ENCODE data around the gene ADGRG3. TPM values are rescaled to one million over a fixed set of nuclear protein-coding genes. Genes with fewer than 3 reads are reported as not detected.

Gene ADGRG3
- total and polyA plus RNA-seq, 2 of the 13 experiments (the other 11 are each of a cell fraction or from before 2014, with no cell fraction given) = 2.7 to 11.8 TPM

- no peak for TF ChIP-seq ZNF407 (CRISPR knock-in tag; IDR thresholded peaks at IDR 0.05; ENCODE audit: not compliant biosample characterization)
- TF ChIP-seq, protein P1, sequence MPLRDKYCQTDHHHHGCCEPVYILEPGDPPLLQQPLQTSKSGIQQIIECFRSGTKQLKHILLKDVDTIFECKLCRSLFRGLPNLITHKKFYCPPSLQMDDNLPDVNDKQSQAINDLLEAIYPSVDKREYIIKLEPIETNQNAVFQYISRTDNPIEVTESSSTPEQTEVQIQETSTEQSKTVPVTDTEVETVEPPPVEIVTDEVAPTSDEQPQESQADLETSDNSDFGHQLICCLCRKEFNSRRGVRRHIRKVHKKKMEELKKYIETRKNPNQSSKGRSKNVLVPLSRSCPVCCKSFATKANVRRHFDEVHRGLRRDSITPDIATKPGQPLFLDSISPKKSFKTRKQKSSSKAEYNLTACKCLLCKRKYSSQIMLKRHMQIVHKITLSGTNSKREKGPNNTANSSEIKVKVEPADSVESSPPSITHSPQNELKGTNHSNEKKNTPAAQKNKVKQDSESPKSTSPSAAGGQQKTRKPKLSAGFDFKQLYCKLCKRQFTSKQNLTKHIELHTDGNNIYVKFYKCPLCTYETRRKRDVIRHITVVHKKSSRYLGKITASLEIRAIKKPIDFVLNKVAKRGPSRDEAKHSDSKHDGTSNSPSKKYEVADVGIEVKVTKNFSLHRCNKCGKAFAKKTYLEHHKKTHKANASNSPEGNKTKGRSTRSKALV (CRISPR knock-in tag; IDR thresholded peaks at IDR 0.05) = no peak
- TF ChIP-seq, protein P2, sequence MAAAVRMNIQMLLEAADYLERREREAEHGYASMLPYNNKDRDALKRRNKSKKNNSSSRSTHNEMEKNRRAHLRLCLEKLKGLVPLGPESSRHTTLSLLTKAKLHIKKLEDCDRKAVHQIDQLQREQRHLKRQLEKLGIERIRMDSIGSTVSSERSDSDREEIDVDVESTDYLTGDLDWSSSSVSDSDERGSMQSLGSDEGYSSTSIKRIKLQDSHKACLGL (CRISPR knock-in tag; IDR thresholded peaks at IDR 0.05) = peak; percentile 72; the same call in 1 of the 2 replicates
- TF ChIP-seq CBFB (CRISPR knock-in tag; IDR thresholded peaks at IDR 0.05) = 0 out of 2 replicates have a peak, but pooled peaks have one; percentile 7
- TF ChIP-seq ZBTB34 (CRISPR knock-in tag; IDR thresholded peaks at IDR 0.05) = 0 out of 2 replicates have a peak, but pooled peaks have one; percentile 38
- no peak for TF ChIP-seq ARHGAP35 (CRISPR knock-in tag; IDR thresholded peaks at IDR 0.05; ENCODE audit: borderline replicate concordance)
- TF ChIP-seq, protein P3, sequence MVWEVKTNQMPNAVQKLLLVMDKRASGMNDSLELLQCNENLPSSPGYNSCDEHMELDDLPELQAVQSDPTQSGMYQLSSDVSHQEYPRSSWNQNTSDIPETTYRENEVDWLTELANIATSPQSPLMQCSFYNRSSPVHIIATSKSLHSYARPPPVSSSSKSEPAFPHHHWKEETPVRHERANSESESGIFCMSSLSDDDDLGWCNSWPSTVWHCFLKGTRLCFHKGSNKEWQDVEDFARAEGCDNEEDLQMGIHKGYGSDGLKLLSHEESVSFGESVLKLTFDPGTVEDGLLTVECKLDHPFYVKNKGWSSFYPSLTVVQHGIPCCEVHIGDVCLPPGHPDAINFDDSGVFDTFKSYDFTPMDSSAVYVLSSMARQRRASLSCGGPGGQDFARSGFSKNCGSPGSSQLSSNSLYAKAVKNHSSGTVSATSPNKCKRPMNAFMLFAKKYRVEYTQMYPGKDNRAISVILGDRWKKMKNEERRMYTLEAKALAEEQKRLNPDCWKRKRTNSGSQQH (CRISPR knock-in tag; IDR thresholded peaks at IDR 0.05; ENCODE audit: low read depth) = no peak; the same call in 1 of the 2 replicates
- no peak for TF ChIP-seq KAT8 (CRISPR knock-in tag; IDR thresholded peaks at IDR 0.05)
- TF ChIP-seq DNMT1 (CRISPR knock-in tag; IDR thresholded peaks at IDR 0.05) = no peak
- TF ChIP-seq ZNF33A (CRISPR knock-in tag; IDR thresholded peaks at IDR 0.05; ENCODE audit: borderline replicate concordance) = no peak
- TF ChIP-seq PAF1 (CRISPR knock-in tag; IDR thresholded peaks at IDR 0.05) = no peak
- TF ChIP-seq MAZ (IDR thresholded peaks at IDR 0.05; ENCODE audit: borderline replicate concordance, low read depth, low read length) = no peak
- TF ChIP-seq MAZ (CRISPR knock-in tag; IDR thresholded peaks at IDR 0.05; ENCODE audit: low read depth) = peak; percentile 55; the same call in 1 of the 2 replicates
- no peak for TF ChIP-seq ZSCAN12 (CRISPR knock-in tag; IDR thresholded peaks at IDR 0.05)
These were observed 68.6 kb downstream of the ADGRG3 start (continued) for GRCh38 chr16:57736419-57737351.

Measured in HepG2 (cell line).